OCI-LY7 (cell line): ENCODE results near the gene LIN52. TPM values are rescaled to one million over a fixed set of nuclear protein-coding genes. Genes with fewer than 3 reads are reported as not detected.

Experiments
- BruUV-seq: library from RNA; stranded (reverse); fragments of 400-500 nt; replicated peaks from 2 replicates; lab custom pipeline; 2021; lab: Mats Ljungman, UMichigan
- CTCF ChIA-PET: fragments of 300-600 bp; sonication (Branson Sonifier 250); formaldehyde crosslinking; loops from one replicate; lab custom pipeline; 2022; ENCODE audit warnings: antibody characterized with exemption; ENCODE audit not compliant: unreplicated experiment; lab: Charles Lee
- POLR2A ChIA-PET: fragments of 300-600 bp; sonication (Branson Sonifier 250); formaldehyde crosslinking; loops from one replicate; lab custom pipeline; 2022; ENCODE audit warnings: antibody characterized with exemption; lab: Charles Lee
- DNase-seq: peaks from one replicate; pipeline ENCODE4 v3.0.0-alpha.2; 2015; ENCODE audit warnings: low spot score
- H2AFZ ChIP-seq: fragments of 200-600 bp; sonication (generic), shearing (Covaris generic); 2 replicates; pipeline ENCODE4 v1.6.1; 2014; ENCODE audit warnings: mild to moderate bottlenecking, antibody characterized with exemption, low read length, moderate library complexity
- H3K27ac ChIP-seq: fragments of 200-600 bp; sonication (generic); 2 replicates; pipeline ENCODE4 v1.5.1; 2014; ENCODE audit warnings: mixed run types, low read depth, mild to moderate bottlenecking, moderate library complexity, low read length, inconsistent platforms; ENCODE audit not compliant: poor library complexity, severe bottlenecking
- H3K36me3 ChIP-seq: fragments of 200-600 bp; sonication (generic); 2 replicates; pipeline ENCODE4 v1.6.1; 2014; ENCODE audit warnings: mild to moderate bottlenecking, antibody characterized with exemption, low read length, moderate library complexity, mixed read lengths; ENCODE audit not compliant: insufficient read depth
- H3K4me1 ChIP-seq: fragments of 200-600 bp; sonication (generic); 2 replicates; pipeline ENCODE4 v1.5.1; 2014; ENCODE audit warnings: mild to moderate bottlenecking, low read length; ENCODE audit not compliant: insufficient read depth, poor library complexity, severe bottlenecking
- H3K4me2 ChIP-seq: fragments of 200-600 bp; sonication (generic); 2 replicates; pipeline ENCODE4 v1.6.1; 2014; ENCODE audit warnings: mild to moderate bottlenecking, low read length
- H3K4me3 ChIP-seq: fragments of 200-600 bp; sonication (generic); 2 replicates; pipeline ENCODE4 v1.5.1; 2014; ENCODE audit warnings: mild to moderate bottlenecking, low read depth, low read length; ENCODE audit not compliant: poor library complexity, severe bottlenecking
- H3K79me2 ChIP-seq: fragments of 200-600 bp; sonication (generic); 2 replicates; pipeline ENCODE4 v1.6.1; 2016; ENCODE audit warnings: low read depth, mild to moderate bottlenecking, low read length, moderate library complexity, mixed read lengths; ENCODE audit not compliant: insufficient read depth
- H3K9me2 ChIP-seq: fragments of 200-600 bp; sonication (generic); 2 replicates; pipeline ENCODE4 v1.6.1; 2016; ENCODE audit warnings: mild to moderate bottlenecking, low read length, mixed read lengths; ENCODE audit not compliant: insufficient read depth
- H3K9me3 ChIP-seq: fragments of 200-600 bp; sonication (generic); 2 replicates; pipeline ENCODE4 v1.6.1; 2014; ENCODE audit warnings: mild to moderate bottlenecking, mixed run types, low read length, mixed read lengths
- H4K20me1 ChIP-seq: fragments of 200-600 bp; sonication (generic); 2 replicates; pipeline ENCODE4 v1.6.1; 2014; ENCODE audit warnings: mild to moderate bottlenecking, antibody characterized with exemption, low read length, moderate library complexity, mixed read lengths; ENCODE audit not compliant: insufficient read depth
- EZH2phosphoT487 ChIP-seq: fragments of 200-600 bp; sonication (generic); IDR thresholded peaks from 2 replicates; pipeline ENCODE4 v1.6.1; 2018; ENCODE audit warnings: low read depth, borderline replicate concordance, mild to moderate bottlenecking, mixed run types, antibody characterized with exemption, low read length, moderate library complexity, mixed read lengths
- intact Hi-C: fragments of 100-400 bp; cut with micrococcal nuclease; formaldehyde crosslinking; loops from one replicate; pipeline ENCODE4 v1.10.0; 2022; ENCODE audit not compliant: unreplicated experiment
- total RNA-seq, 2 experiments: library from RNA; depleted of rRNA in 1 of 2; stranded (reverse); fragments of >200 nt in 1 of 2; shearing (Covaris generic) in 1 of 2; gene quantifications; 2 replicates each; pipeline ENCODE4 v1.2.3, GENCODE V29; 2014 to 2022
- TF ChIP-seq, protein P1 (sequence below): fragments of 200-600 bp; sonication (generic); conservative IDR thresholded peaks from 2 replicates; pipeline ENCODE4 v1.5.1; 2014; ENCODE audit warnings: mild to moderate bottlenecking, antibody characterized with exemption, low read length, moderate library complexity, mixed read lengths

The LIN52 gene
- total RNA-seq, 2 experiments from 2014 or later, result 9.8 to 18.0 TPM

DNA sequence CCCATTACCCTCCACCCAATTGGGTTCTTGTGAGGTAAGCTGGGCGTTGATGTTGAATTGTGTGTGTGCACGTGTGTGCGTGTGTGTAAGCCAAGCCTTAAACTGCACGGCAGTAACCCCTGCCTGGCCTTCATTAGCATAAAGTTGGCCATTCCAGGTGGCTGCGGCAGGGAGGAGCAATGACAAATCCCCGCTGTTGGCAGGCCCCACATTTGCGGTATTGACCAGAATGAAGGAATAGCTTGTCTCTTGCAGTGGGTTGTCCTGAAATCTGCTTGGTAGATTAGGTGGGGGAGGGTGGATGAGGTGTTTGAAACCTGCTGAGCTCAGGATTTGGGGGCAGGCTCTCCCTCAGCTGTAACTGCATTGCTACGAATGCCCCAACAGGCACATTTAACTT is 161.8 kb downstream of the LIN52 start:
- Histone ChIP-seq H3K4me3 (no peak overlapping the region), H4K20me1 (no peaks in the 10 kb centered on the region), H3K9me3 (no peaks in the 10 kb centered on the region), H3K9me2 (no peaks in the 10 kb centered on the region), H3K36me3 (no peaks in the 10 kb centered on the region), H3K27ac (no peak overlapping the region), H3K4me1 (peaks cover 23% of the 10 kb centered on the region), H3K4me2 (no peak overlapping the region), H3K79me2 (no peaks in the 10 kb centered on the region), H2AFZ (no peak overlapping the region)
- ChIA-PET POLR2A (no interaction called here), CTCF (no interaction called here)
- TF ChIP-seq, protein P1, sequence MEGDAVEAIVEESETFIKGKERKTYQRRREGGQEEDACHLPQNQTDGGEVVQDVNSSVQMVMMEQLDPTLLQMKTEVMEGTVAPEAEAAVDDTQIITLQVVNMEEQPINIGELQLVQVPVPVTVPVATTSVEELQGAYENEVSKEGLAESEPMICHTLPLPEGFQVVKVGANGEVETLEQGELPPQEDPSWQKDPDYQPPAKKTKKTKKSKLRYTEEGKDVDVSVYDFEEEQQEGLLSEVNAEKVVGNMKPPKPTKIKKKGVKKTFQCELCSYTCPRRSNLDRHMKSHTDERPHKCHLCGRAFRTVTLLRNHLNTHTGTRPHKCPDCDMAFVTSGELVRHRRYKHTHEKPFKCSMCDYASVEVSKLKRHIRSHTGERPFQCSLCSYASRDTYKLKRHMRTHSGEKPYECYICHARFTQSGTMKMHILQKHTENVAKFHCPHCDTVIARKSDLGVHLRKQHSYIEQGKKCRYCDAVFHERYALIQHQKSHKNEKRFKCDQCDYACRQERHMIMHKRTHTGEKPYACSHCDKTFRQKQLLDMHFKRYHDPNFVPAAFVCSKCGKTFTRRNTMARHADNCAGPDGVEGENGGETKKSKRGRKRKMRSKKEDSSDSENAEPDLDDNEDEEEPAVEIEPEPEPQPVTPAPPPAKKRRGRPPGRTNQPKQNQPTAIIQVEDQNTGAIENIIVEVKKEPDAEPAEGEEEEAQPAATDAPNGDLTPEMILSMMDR, result no peak
- TF ChIP-seq EZH2phosphoT487, result no peak
- BruUV-seq, result no TSS peak
- DNase-seq, result no peak
- intact Hi-C loops, result no loop called here

DNA sequence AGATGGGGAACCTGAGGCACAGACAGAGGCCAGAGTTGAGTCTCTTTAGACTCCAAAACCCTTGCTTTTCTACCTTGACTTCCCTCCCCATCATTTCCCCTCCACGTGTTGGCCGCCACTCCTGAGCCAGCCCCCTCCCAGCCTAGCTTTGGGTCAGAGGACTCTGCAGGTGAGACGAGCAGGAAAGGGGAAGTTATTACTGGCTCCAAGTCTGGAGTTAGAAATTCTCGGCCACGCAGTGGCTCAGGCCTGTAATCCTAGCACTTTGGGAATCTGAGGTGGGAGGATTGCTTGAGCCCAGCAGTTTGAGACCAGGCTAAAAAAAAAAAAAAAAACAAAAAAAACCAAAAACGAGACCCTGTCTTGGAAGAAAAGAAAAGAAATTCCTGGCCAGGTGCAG is 163.3 kb downstream of the LIN52 start:
- peak; percentile 67 for DNase-seq
- Histone ChIP-seq H3K79me2 (no peaks in the 10 kb centered on the region), H2AFZ (no peak overlapping the region), H3K36me3 (no peaks in the 10 kb centered on the region), H3K4me1 (peaks cover 23% of the 10 kb centered on the region), H3K9me3 (no peaks in the 10 kb centered on the region), H3K27ac (peak overlapping the region; percentile 43), H4K20me1 (no peaks in the 10 kb centered on the region), H3K4me3 (no peak overlapping the region), H3K4me2 (peak overlapping the region; percentile 52), H3K9me2 (no peaks in the 10 kb centered on the region)
- ChIA-PET POLR2A (interaction anchor here (0.5 to 1.5 kb wide), 6 partner anchors 14 to 300 kb away, joined by 3 to 6 read pairs (median 3); no protein-coding TSS in a partner anchor), CTCF (no interaction called here)
- no peak for TF ChIP-seq EZH2phosphoT487
- TF ChIP-seq, protein P1, result no peak
- no TSS peak for BruUV-seq
- intact Hi-C loops, result no loop called here

DNA sequence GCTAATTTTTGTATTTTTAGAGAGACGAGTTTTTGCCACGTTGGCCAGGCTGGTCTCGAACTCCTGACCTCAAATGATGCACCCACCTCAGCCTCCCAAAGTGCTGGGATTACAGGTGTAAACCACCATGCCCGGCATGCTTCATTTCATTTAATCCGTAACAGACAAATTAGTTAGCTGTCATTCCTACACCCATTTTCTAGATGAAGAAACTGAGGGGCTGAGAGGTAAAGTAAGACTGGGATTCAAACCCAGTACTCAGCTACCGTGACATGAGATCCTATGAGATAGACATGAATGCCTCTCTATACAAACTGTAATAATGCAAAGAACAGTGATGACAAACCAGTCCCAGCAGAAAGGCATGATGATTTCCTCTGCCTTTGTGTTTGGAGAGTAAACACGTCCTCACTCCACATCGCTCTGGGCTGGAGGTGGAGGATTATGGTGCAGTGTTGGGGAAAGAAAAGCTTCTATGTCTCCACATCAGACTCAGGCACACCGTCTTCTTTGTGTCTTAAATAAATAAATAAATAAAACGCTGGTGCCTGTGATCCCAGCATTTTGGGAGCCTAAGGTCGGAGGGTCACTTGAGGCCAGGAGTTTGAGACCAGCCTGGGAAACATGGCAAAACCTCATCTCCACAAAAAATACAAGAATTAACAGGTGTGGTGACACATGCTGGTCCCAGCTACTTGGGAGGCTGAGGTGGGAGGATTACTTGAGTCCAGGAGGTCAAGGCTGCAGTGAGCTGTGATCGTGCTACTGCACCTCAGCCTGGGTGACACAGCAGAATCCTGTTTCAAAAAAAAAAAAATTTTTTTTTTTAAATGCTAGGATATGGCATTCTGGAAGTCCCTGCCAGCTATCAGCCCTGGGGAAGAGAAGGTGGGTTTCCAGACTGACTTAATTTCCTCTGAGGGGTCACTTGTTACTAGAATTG is 164.9 kb downstream of the LIN52 start:
- TF ChIP-seq, protein P1, result no peak
- TF ChIP-seq EZH2phosphoT487, result no peak
- ChIA-PET CTCF (no interaction called here), POLR2A (interaction anchor here (0.6 kb wide), 1 partner anchor 215 kb away, joined by 3 read pairs; no protein-coding TSS in a partner anchor)
- DNase-seq, result no peak
- Histone ChIP-seq H4K20me1 (no peaks in the 10 kb centered on the region), H3K79me2 (no peaks in the 10 kb centered on the region), H3K9me3 (no peaks in the 10 kb centered on the region), H3K9me2 (no peaks in the 10 kb centered on the region), H3K4me1 (peaks cover 23% of the 10 kb centered on the region), H3K4me2 (no peak overlapping the region), H3K36me3 (no peaks in the 10 kb centered on the region), H3K27ac (no peak overlapping the region), H3K4me3 (no peak overlapping the region), H2AFZ (no peak overlapping the region)
- intact Hi-C loops, result no loop called here
- no TSS peak for BruUV-seq
